GM12801 (cell line): ENCODE measurements around the gene SUPT4H1.

ENCODE experiments used
- CTCF ChIP-seq: IDR thresholded peaks from one replicate; pipeline ENCODE4 v1.5.1; 2011; ENCODE audit warnings: control low read depth; ENCODE audit not compliant: insufficient read length; ENCODE audit errors: extremely low read depth

SUPT4H1 gene

GRCh38 chr17:58365980-58366595 lies 14.1 kb upstream of the SUPT4H1 start:
- no peak for TF ChIP-seq CTCF

GRCh38 chr17:58365185-58365979 lies 13.4 kb upstream of the SUPT4H1 start:
- TF ChIP-seq CTCF: no peak

GRCh38 chr17:58364270-58364942 lies 12.4 kb upstream of the SUPT4H1 start:
- no peak for TF ChIP-seq CTCF

GRCh38 chr17:58363457-58364185 lies 11.6 kb upstream of the SUPT4H1 start:
- no peak for TF ChIP-seq CTCF

- no peak for TF ChIP-seq CTCF
Measured at GRCh38 chr17:58362368-58363014, 10.5 kb upstream of the SUPT4H1 start.

GRCh38 chr17:58360296-58361063 lies 8.5 kb upstream of the SUPT4H1 start:
- no peak for TF ChIP-seq CTCF
